Astrocyte of the cerebellum (primary cell): ENCODE data around the gene OLIG2.

ENCODE experiments used
- DNase-seq: peaks from one replicate; pipeline ENCODE4 v3.0.0-alpha.2; 2011; ENCODE audit warnings: low read depth
- H3K4me3 ChIP-seq: 2 replicates; pipeline ENCODE4 v1.5.1; 2011; ENCODE audit warnings: mild to moderate bottlenecking, low read depth, low read length, moderate library complexity
- CTCF ChIP-seq: IDR thresholded peaks from 2 replicates; pipeline ENCODE4 v1.5.1; 2012; ENCODE audit warnings: low read length, low read depth, moderate library complexity, mild to moderate bottlenecking; ENCODE audit errors: missing control alignments
- in situ Hi-C: cut with HindIII; loops from 2 replicates; pipeline ENCODE4 v1.10.0; 2017; ENCODE audit warnings: low sequenced_read_pairs

OLIG2 gene

GRCh38 chr21:32990666-32991065, 35.1 kb upstream of the OLIG2 start:
- no peak for DNase-seq
- H3K4me3 ChIP-seq: no peak overlapping the region
- in situ Hi-C loops: no loop called here
- TF ChIP-seq CTCF: no peak

- no peak for TF ChIP-seq CTCF
- DNase-seq: no peak
- in situ Hi-C loops: no loop called here
- H3K4me3 ChIP-seq: no peak overlapping the region
Observed at GRCh38 chr21:32991361-32991760, 34.4 kb upstream of the OLIG2 start.

DNA sequence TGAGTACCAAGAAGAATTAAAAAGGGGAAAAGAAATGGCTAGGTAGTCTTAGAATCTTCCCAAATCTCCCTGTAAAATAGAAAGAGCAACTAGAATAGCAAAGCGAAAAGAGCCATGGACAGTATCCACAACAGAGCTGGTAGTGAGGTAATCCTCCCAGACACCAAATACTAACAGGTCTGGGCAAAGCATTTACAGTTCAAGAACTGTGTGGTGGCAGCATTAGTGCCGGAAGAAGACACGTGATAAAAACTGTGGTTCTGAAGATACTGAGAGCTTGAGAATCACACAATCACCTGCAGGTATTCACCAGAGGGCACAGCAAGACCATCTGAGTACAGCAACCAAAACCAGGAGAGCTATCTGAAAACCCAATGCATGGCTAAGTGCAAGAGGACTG, 31.8 kb upstream of the OLIG2 start:
- in situ Hi-C loops: no loop called here
- TF ChIP-seq CTCF: no peak
- DNase-seq: no peak

GRCh38 chr21:32994305-32994704, 31.4 kb upstream of the OLIG2 start:
- peak; percentile 53 for TF ChIP-seq CTCF
- peak; percentile 1 for DNase-seq
- no peak overlapping the region for H3K4me3 ChIP-seq
- in situ Hi-C loops: no loop called here

More for the DNA sequence above, 31.8 kb upstream of the OLIG2 start:
- H3K4me3 ChIP-seq: no peak overlapping the region

- no peak for DNase-seq
- in situ Hi-C loops: no loop called here
- TF ChIP-seq CTCF: no peak
- no peak overlapping the region for H3K4me3 ChIP-seq
Observed at GRCh38 chr21:33007747-33008146, 18.0 kb upstream of the OLIG2 start.

GRCh38 chr21:33008333-33009051, 17.2 kb upstream of the OLIG2 start:
- H3K4me3 ChIP-seq: no peak overlapping the region
- TF ChIP-seq CTCF: no peak
- DNase-seq: no peak
- in situ Hi-C loops: no loop called here
